ENCODE data around the gene GIMAP1.
A peak's percentile ranks its signal among the peaks of the same experiment; 100 is the strongest.
"Not testable (repeated sequence)": the region's sequence is repeated elsewhere in the genome, so short reads cannot be mapped to it uniquely, and the experiment has no call there.

Gene GIMAP1

GRCh38 chr7:150716368-150716767 lies at the start of gene GIMAP1:
GIMAP1 (plus strand) TSS chr7:150716613; CDS start chr7:150719048, 2,435 bp downstream.
- DNase-seq: no peak

GRCh38 chr7:150668472-150668911 lies 47.9 kb upstream of the GIMAP1 start:
- DNase-seq: no peak

- DNase-seq: no peak
Measured at GRCh38 chr7:150668977-150669376, 47.4 kb upstream of the GIMAP1 start.

- not testable (repeated sequence) for DNase-seq
Measured at GRCh38 chr7:150671798-150672585, 44.4 kb upstream of the GIMAP1 start.

- no peak for DNase-seq
Measured at GRCh38 chr7:150675714-150676113, 40.7 kb upstream of the GIMAP1 start.

GRCh38 chr7:150676276-150676675 lies 40.1 kb upstream of the GIMAP1 start:
- not testable (repeated sequence) for DNase-seq

GRCh38 chr7:150676854-150677253 lies 39.6 kb upstream of the GIMAP1 start:
- DNase-seq: not testable (repeated sequence)

- DNase-seq: not testable (repeated sequence)
Measured at GRCh38 chr7:150678601-150679000, 37.8 kb upstream of the GIMAP1 start.

GRCh38 chr7:150680364-150680763 lies 36.0 kb upstream of the GIMAP1 start:
- not testable (repeated sequence) for DNase-seq

GRCh38 chr7:150685219-150686029 lies 31.0 kb upstream of the GIMAP1 start, which contains the start of gene GIMAP2:
GIMAP2 (plus strand) TSS chr7:150685706; CDS start chr7:150687060, 1,354 bp downstream.
- DNase-seq: peak; percentile 74

GRCh38 chr7:150686030-150686631 lies 30.3 kb upstream of the GIMAP1 start:
- DNase-seq: no peak

GRCh38 chr7:150688630-150689029 lies 27.8 kb upstream of the GIMAP1 start:
- DNase-seq: no peak

GRCh38 chr7:150695654-150696053 lies 20.8 kb upstream of the GIMAP1 start:
- no peak for DNase-seq

- DNase-seq: no peak
Measured at GRCh38 chr7:150703209-150703608, 13.2 kb upstream of the GIMAP1 start.

GRCh38 chr7:150715293-150715692 lies 1.1 kb upstream of the GIMAP1 start:
- DNase-seq: no peak

- no peak for DNase-seq
Measured at GRCh38 chr7:150715738-150716137, 675 bp upstream of the GIMAP1 start.

GRCh38 chr7:150716939-150717338 lies 526 bp downstream of the GIMAP1 start:
- DNase-seq: no peak

GRCh38 chr7:150717814-150718420 lies 1.5 kb downstream of the GIMAP1 start:
- no peak for DNase-seq

- no peak for DNase-seq
Measured at GRCh38 chr7:150719436-150719835, 3.0 kb downstream of the GIMAP1 start.

GRCh38 chr7:150719960-150720891 lies 3.8 kb downstream of the GIMAP1 start:
- no peak for DNase-seq

- DNase-seq: no peak
Measured at GRCh38 chr7:150721970-150722373, 5.6 kb downstream of the GIMAP1 start.
